GM12801 (cell line): Measurements from ENCODE around the gene ALOX5.

Experiments used
- CTCF ChIP-seq: IDR thresholded peaks from one replicate; pipeline ENCODE4 v1.5.1; 2011; ENCODE audit warnings: control low read depth; ENCODE audit not compliant: insufficient read length; ENCODE audit errors: extremely low read depth

Gene ALOX5

GRCh38 chr10:45490277-45490676, 116.3 kb downstream of the ALOX5 start:
- no peak for TF ChIP-seq CTCF

- TF ChIP-seq CTCF: no peak
These were observed 117.0 kb downstream of the ALOX5 start for GRCh38 chr10:45491061-45491460.
